MM.1S (cell line): ENCODE measurements around the gene SMC6.
A peak's percentile ranks its signal among the peaks of the same experiment; 100 is the strongest.

Experiments
- DNase-seq: peaks from one replicate; pipeline ENCODE4 v3.0.0-alpha.2; 2015
- H2AFZ ChIP-seq: fragments of 300-600 bp; sonication (generic); 2 replicates; pipeline ENCODE4 v1.6.0; 2016; ENCODE audit warnings: antibody characterized with exemption, low read length
- H3F3A ChIP-seq: fragments of 300-600 bp; sonication (generic); 2 replicates; pipeline ENCODE4 v1.6.1; 2016; ENCODE audit warnings: mild to moderate bottlenecking, antibody characterized with exemption, low read length, moderate library complexity, mixed read lengths; ENCODE audit not compliant: insufficient read depth
- H3K27ac ChIP-seq: fragments of 300-600 bp; sonication (generic); 2 replicates; pipeline ENCODE4 v1.5.1; 2016; ENCODE audit warnings: mild to moderate bottlenecking, low read length
- H3K27me3 ChIP-seq: fragments of 300-600 bp; sonication (generic); replicated peaks from 2 replicates; pipeline ENCODE4 v1.6.0; 2016; ENCODE audit warnings: low read length; ENCODE audit not compliant: insufficient read depth
- H3K36me3 ChIP-seq: fragments of 300-600 bp; sonication (generic); replicated peaks from 2 replicates; pipeline ENCODE4 v1.6.1; 2016; ENCODE audit warnings: mild to moderate bottlenecking, low read length, mixed read lengths; ENCODE audit not compliant: insufficient read depth
- H3K4me1 ChIP-seq: fragments of 300-600 bp; sonication (generic); 2 replicates; pipeline ENCODE4 v1.6.1; 2016; ENCODE audit warnings: low read length, mixed read lengths
- H3K4me2 ChIP-seq: fragments of 300-600 bp; sonication (generic); 2 replicates; pipeline ENCODE4 v1.6.0; 2016; ENCODE audit warnings: low read depth, low read length
- H3K4me3 ChIP-seq: fragments of 300-600 bp; sonication (generic); 2 replicates; pipeline ENCODE4 v1.5.1; 2016; ENCODE audit warnings: low read length, mixed read lengths
- H3K79me2 ChIP-seq: fragments of 300-600 bp; sonication (generic); 2 replicates; pipeline ENCODE4 v1.6.1; 2016; ENCODE audit warnings: mixed run types, low read length, mixed read lengths
- H3K9ac ChIP-seq: fragments of 300-600 bp; sonication (generic); 2 replicates; pipeline ENCODE4 v1.6.1; 2016; ENCODE audit warnings: low read length, mixed read lengths
- H3K9me2 ChIP-seq: fragments of 300-600 bp; sonication (generic); replicated peaks from 2 replicates; pipeline ENCODE4 v1.6.1; 2016; ENCODE audit warnings: mild to moderate bottlenecking, low read length, mixed read lengths; ENCODE audit not compliant: insufficient read depth
- H3K9me3 ChIP-seq: fragments of 300-600 bp; sonication (generic); replicated peaks from 2 replicates; pipeline ENCODE4 v1.6.1; 2016; ENCODE audit warnings: mild to moderate bottlenecking, low read length, mixed read lengths; ENCODE audit not compliant: insufficient read depth
- H4K20me1 ChIP-seq: fragments of 300-600 bp; sonication (generic); 2 replicates; pipeline ENCODE4 v1.6.1; 2016; ENCODE audit warnings: mild to moderate bottlenecking, low read length, moderate library complexity, mixed read lengths; ENCODE audit not compliant: insufficient read depth
- CTCF ChIP-seq: fragments of 300-600 bp; sonication (generic); IDR thresholded peaks from 2 replicates; pipeline ENCODE4 v1.5.1; 2016; ENCODE audit warnings: antibody characterized with exemption, low read length, mixed read lengths
- EZH2 ChIP-seq: fragments of 300-600 bp; sonication (generic); optimal IDR thresholded peaks from 2 replicates; pipeline ENCODE3; 2017; ENCODE audit warnings: low read depth, mild to moderate bottlenecking, antibody characterized with exemption, low read length, mixed read lengths
- EZH2phosphoT487 ChIP-seq: fragments of 300-600 bp; sonication (generic); IDR thresholded peaks from 2 replicates; pipeline ENCODE4 v1.6.1; 2018; ENCODE audit warnings: antibody characterized with exemption, low read length

Gene SMC6

GRCh38 chr2:17756668-17757067, 3.1 kb upstream of the SMC6 start:
- Histone ChIP-seq H3K9me3 (no peaks in the 10 kb centered on the region), H3K9ac (no peak overlapping the region), H3K4me1 (peaks cover 20% of the 10 kb centered on the region), H3K79me2 (peaks cover 77% of the 10 kb centered on the region), H3K9me2 (no peaks in the 10 kb centered on the region), H4K20me1 (no peaks in the 10 kb centered on the region), H3K27me3 (no peaks in the 10 kb centered on the region), H3K27ac (no peak overlapping the region), H2AFZ (no peak overlapping the region), H3K36me3 (0 out of 2 replicates have a peak, but pooled peaks cover 6% of the 10 kb centered on the region), H3F3A (peaks cover 22% of the 10 kb centered on the region), H3K4me2 (no peak overlapping the region), H3K4me3 (no peak overlapping the region)
- no peak for TF ChIP-seq CTCF
- no peak for TF ChIP-seq EZH2
- no peak for TF ChIP-seq EZH2phosphoT487
- no peak for DNase-seq

GRCh38 chr2:17754773-17755425, 1.3 kb upstream of the SMC6 start:
- peaks cover 28% of the 10 kb centered on the region for H3K4me1 ChIP-seq

GRCh38 chr2:17752892-17753802, 463 bp downstream of the SMC6 start:
- H3K4me1 ChIP-seq: peaks cover 28% of the 10 kb centered on the region
- peak overlapping the region; percentile 94 for H3K4me3 ChIP-seq
- DNase-seq: peak; percentile 74
- H3K4me2 ChIP-seq: peak overlapping the region; percentile 77
- peak overlapping the region; percentile 85 for H2AFZ ChIP-seq
- peak overlapping the region; percentile 95 for H3K27ac ChIP-seq
- H3K79me2 ChIP-seq: peaks cover 85% of the 10 kb centered on the region
- H3K27me3 ChIP-seq: no peaks in the 10 kb centered on the region
- H3K9me3 ChIP-seq: no peaks in the 10 kb centered on the region
- peak overlapping the region; percentile 89 for H3K9ac ChIP-seq
- no peaks in the 10 kb centered on the region for H3K36me3 ChIP-seq
- TF ChIP-seq CTCF (no peak), EZH2 (no peak), EZH2phosphoT487 (no peak)
- H4K20me1 ChIP-seq: no peaks in the 10 kb centered on the region
- peaks cover 22% of the 10 kb centered on the region for H3F3A ChIP-seq
- H3K9me2 ChIP-seq: no peaks in the 10 kb centered on the region

More at GRCh38 chr2:17754773-17755425, 1.3 kb upstream of the SMC6 start:
- H3K36me3 ChIP-seq: 0 out of 2 replicates have a peak, but pooled peaks cover 6% of the 10 kb centered on the region
- H3K4me2 ChIP-seq: peak overlapping the region; percentile 82
- H3K27ac ChIP-seq: peak overlapping the region; percentile 95; the same call in 1 of the 2 replicates
- H3K79me2 ChIP-seq: peaks cover 91% of the 10 kb centered on the region
- no peaks in the 10 kb centered on the region for H4K20me1 ChIP-seq
- no peak for DNase-seq
- no peaks in the 10 kb centered on the region for H3K9me3 ChIP-seq
- no peaks in the 10 kb centered on the region for H3K9me2 ChIP-seq
- peak overlapping the region; percentile 85; the same call in 1 of the 2 replicates for H2AFZ ChIP-seq
- H3K27me3 ChIP-seq: no peaks in the 10 kb centered on the region
- H3F3A ChIP-seq: peaks cover 22% of the 10 kb centered on the region
- peak overlapping the region; percentile 89 for H3K9ac ChIP-seq
- peak overlapping the region; percentile 94 for H3K4me3 ChIP-seq
- TF ChIP-seq EZH2phosphoT487: no peak
- no peak for TF ChIP-seq EZH2
- TF ChIP-seq CTCF: no peak
